CD4-positive, alpha-beta T cell (primary cell): ENCODE data around the gene ATG9A. TPM values are rescaled to one million over a fixed set of nuclear protein-coding genes. Genes with fewer than 3 reads are reported as not detected.

Experiments
- ATAC-seq: fragments of 200-7000 bp; cut with Tn5 transposase; one replicate; pipeline ENCODE4 v1.10.0; 2022; ENCODE audit warnings: mild to moderate bottlenecking; ENCODE audit not compliant: poor library complexity
- CTCF ChIA-PET: fragments of 350-600 bp; sonication (Branson Sonifier 250); formaldehyde crosslinking; loops from one replicate; lab custom pipeline; 2021; ENCODE audit warnings: antibody characterized with exemption, inconsistent platforms; lab: Charles Lee
- POLR2A ChIA-PET: fragments of 350-600 bp; sonication (Branson Sonifier 250); formaldehyde crosslinking; loops from one replicate; lab custom pipeline; 2021; ENCODE audit warnings: antibody characterized with exemption, inconsistent platforms; lab: Charles Lee
- DNase-seq, 14 experiments: peaks; one replicate each; pipeline ENCODE4 v3.0.0-alpha.2; 2013 to 2020; ENCODE audit warnings: mixed read lengths in 2 of 14
- H3K27ac ChIP-seq, 2 donors: one replicate each; pipeline versions ENCODE4 v1.5.1 to v1.7.0; 2013; ENCODE audit warnings: low read length in 2 of 2, low read depth in 1 of 2, mild to moderate bottlenecking in 1 of 2
- H3K27me3 ChIP-seq, 2 experiments: 1 replicate in 1 of 2; 2 replicates in 1 of 2; pipeline versions ENCODE4 v1.6.1 to v1.7.0; 2013; ENCODE audit warnings: low read length in 2 of 2, control low read depth in 1 of 2, mild to moderate bottlenecking in 1 of 2, moderate library complexity in 1 of 2; ENCODE audit not compliant: insufficient read depth in 2 of 2, control insufficient read depth in 1 of 2
- H3K36me3 ChIP-seq: one replicate; pipeline ENCODE4 v1.6.1; 2013; ENCODE audit warnings: low read length, control low read depth; ENCODE audit not compliant: insufficient read depth
- H3K4me1 ChIP-seq: one replicate; pipeline ENCODE4 v1.6.1; 2013; ENCODE audit warnings: low read length, control low read depth; ENCODE audit not compliant: insufficient read depth
- H3K4me3 ChIP-seq: one replicate; pipeline ENCODE4 v1.5.1; 2013; ENCODE audit warnings: mild to moderate bottlenecking, low read length, moderate library complexity
- H3K9me3 ChIP-seq, 2 experiments: 1 replicate in 1 of 2; 2 replicates in 1 of 2; pipeline versions ENCODE4 v1.6.1 to v1.7.0; 2013; ENCODE audit warnings: low read length in 2 of 2, mild to moderate bottlenecking in 2 of 2, control low read depth in 1 of 2, moderate library complexity in 1 of 2; ENCODE audit not compliant: control insufficient read depth in 1 of 2, insufficient read depth in 1 of 2
- H3K27ac Mint-ChIP-seq: one replicate; pipeline ENCODE4 v1.8.0; 2020; ENCODE audit warnings: mixed read lengths
- H3K27me3 Mint-ChIP-seq: one replicate; pipeline ENCODE4 v1.8.0; 2021; ENCODE audit warnings: mixed read lengths
- H3K36me3 Mint-ChIP-seq: one replicate; pipeline ENCODE4 v1.8.0; 2021; ENCODE audit warnings: low read depth, mixed read lengths
- H3K4me1 Mint-ChIP-seq: one replicate; pipeline ENCODE4 v1.8.0; 2021; ENCODE audit warnings: low read depth, mixed read lengths
- H3K4me3 Mint-ChIP-seq: one replicate; pipeline ENCODE4 v1.8.0; 2020; ENCODE audit warnings: mild to moderate bottlenecking, mixed read lengths
- H3K9me3 Mint-ChIP-seq: one replicate; pipeline ENCODE4 v1.8.0; 2020; ENCODE audit warnings: mixed read lengths
- intact Hi-C, 2 experiments: fragments of 100-400 bp; cut with DNase I in 1 of 2; cut with micrococcal nuclease in 1 of 2; formaldehyde crosslinking; loops; one replicate each; pipeline versions ENCODE4 v1.15.1 to v1.9.0; 2023 to 2025; cut with DNase I, micrococcal nuclease
- polyA plus RNA-seq, 2 donors: library from polyadenylated mRNA; unstranded; fragments of 120-200 nt; gene quantifications; one replicate each; pipeline ENCODE4 v1.2.1, GENCODE V29; 2013
- total RNA-seq, 174 experiments: library from RNA in 2 of 174; stranded (reverse) in 2 of 174; gene quantifications; one replicate each; pipeline ENCODE4 v1.2.3 and lab custom pipeline; 2021 to 2026
- TF ChIP-seq, protein P1 (sequence below): fragments of 200-600 bp; IDR thresholded peaks from one replicate; pipeline ENCODE4 v1.8.0; 2022; ENCODE audit warnings: antibody characterized with exemption, mild to moderate bottlenecking

Gene ATG9A, protein sequence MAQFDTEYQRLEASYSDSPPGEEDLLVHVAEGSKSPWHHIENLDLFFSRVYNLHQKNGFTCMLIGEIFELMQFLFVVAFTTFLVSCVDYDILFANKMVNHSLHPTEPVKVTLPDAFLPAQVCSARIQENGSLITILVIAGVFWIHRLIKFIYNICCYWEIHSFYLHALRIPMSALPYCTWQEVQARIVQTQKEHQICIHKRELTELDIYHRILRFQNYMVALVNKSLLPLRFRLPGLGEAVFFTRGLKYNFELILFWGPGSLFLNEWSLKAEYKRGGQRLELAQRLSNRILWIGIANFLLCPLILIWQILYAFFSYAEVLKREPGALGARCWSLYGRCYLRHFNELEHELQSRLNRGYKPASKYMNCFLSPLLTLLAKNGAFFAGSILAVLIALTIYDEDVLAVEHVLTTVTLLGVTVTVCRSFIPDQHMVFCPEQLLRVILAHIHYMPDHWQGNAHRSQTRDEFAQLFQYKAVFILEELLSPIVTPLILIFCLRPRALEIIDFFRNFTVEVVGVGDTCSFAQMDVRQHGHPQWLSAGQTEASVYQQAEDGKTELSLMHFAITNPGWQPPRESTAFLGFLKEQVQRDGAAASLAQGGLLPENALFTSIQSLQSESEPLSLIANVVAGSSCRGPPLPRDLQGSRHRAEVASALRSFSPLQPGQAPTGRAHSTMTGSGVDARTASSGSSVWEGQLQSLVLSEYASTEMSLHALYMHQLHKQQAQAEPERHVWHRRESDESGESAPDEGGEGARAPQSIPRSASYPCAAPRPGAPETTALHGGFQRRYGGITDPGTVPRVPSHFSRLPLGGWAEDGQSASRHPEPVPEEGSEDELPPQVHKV
- total RNA-seq (100 to 1,000 TPM; 105 to 106 TPM), total RNA-seq (lab: John Stamatoyannopoulos, UW) (5.7 to 51.4 (median 34.2) reads per million in 172 experiments)
- 24.1 TPM for polyA plus RNA-seq (2013, experiment 1 of 2)
- polyA plus RNA-seq (2013, experiment 2 of 2), result 25.3 TPM

DNA sequence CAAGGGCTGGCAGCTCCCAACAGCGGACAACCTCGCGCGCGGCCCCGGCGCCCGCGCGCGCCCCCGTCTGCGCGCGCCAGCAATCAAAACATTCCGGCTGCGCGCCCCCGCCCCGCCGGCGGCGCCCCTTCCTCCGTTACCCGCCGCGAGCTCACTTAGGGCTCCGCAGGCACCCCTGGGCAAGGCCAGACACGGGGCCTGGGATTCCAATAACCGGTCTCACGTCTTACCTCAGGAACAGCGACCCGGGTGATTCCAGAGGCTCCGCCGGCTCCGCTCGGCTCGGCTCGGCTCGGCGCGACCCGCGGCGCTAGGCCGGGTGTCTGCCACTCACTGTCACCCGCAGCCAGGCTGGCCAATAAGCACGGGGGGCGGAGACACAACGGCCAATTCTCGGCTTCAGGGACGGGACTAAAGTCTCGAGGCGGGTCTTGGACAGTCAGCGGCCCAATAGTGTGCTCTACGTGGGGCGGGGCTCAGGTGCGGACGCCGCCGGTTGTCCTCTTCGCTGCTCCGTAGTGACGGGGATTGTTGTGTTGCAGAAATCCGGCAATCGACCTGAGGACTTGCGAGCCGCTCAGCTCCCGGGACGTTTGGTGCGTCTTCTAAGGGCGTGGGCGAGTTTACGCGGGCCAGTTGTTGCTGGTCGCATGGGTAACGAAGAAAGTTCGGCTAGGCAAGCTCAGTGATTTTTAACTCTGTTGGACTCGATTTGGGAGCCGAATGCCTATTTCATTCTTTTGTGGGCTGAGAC lies at the start of gene ATG9A, which contains the start of gene ANKZF1:
Gene ATG9A (minus strand): TSS at position 332 of the 754 bp plus-strand sequence. CDS start 1,612 bp downstream, outside the sequence.
Gene ANKZF1 (plus strand): TSS at position 502 of the 754 bp plus-strand sequence. CDS start 452 bp downstream, outside the sequence.
- Mint-ChIP-seq H3K27me3 (no peaks in the 10 kb centered on the region), H3K9me3 (no peaks in the 10 kb centered on the region), H3K36me3 (peaks cover 71% of the 10 kb centered on the region), H3K27ac (peak within 1 kb of the TSS; percentile 99), H3K4me1 (peaks cover 65% of the 10 kb centered on the region), H3K4me3 (peak within 1 kb of the TSS; percentile 96)
- peak; percentile 94 for ATAC-seq
- peak; percentile 95 to 99 (median 97) for DNase-seq
- H3K9me3 ChIP-seq, result no peaks in the 10 kb centered on the region
- ChIA-PET CTCF (interaction anchor here (0.8 to 5.1 kb wide), 11 partner anchors 17 to 70 kb away, joined by 3 to 42 read pairs (median 3); partner anchors contain the start of genes DNAJB2 and TUBA4B), POLR2A (interaction anchor here (0.6 to 5.3 kb wide), 24 partner anchors 10 to 1013 kb away, joined by 3 to 181 read pairs (median 5); partner anchors contain the start of genes ABCB6, ARPC2, CNPPD1 and DNAJB2)
- H3K36me3 ChIP-seq, result peaks cover 51% of the 10 kb centered on the region
- H3K4me3 ChIP-seq, result peak within 1 kb of the TSS; percentile 76
- peaks cover 49% of the 10 kb centered on the region for H3K4me1 ChIP-seq
- H3K27ac ChIP-seq, result peak within 1 kb of the TSS; percentile 46 to 91
- TF ChIP-seq, protein P1, sequence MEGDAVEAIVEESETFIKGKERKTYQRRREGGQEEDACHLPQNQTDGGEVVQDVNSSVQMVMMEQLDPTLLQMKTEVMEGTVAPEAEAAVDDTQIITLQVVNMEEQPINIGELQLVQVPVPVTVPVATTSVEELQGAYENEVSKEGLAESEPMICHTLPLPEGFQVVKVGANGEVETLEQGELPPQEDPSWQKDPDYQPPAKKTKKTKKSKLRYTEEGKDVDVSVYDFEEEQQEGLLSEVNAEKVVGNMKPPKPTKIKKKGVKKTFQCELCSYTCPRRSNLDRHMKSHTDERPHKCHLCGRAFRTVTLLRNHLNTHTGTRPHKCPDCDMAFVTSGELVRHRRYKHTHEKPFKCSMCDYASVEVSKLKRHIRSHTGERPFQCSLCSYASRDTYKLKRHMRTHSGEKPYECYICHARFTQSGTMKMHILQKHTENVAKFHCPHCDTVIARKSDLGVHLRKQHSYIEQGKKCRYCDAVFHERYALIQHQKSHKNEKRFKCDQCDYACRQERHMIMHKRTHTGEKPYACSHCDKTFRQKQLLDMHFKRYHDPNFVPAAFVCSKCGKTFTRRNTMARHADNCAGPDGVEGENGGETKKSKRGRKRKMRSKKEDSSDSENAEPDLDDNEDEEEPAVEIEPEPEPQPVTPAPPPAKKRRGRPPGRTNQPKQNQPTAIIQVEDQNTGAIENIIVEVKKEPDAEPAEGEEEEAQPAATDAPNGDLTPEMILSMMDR, result no peak
- intact Hi-C loops, result loop anchor here (1.0 to 5.0 kb wide), 11 partner anchors 10 to 66 kb away; partner anchors contain the start of genes DNAJB2 (in 1 of the 2), GLB1L (in 1 of the 2) and STK16 (in 1 of the 2)
- H3K27me3 ChIP-seq, result no peaks in the 10 kb centered on the region

DNA sequence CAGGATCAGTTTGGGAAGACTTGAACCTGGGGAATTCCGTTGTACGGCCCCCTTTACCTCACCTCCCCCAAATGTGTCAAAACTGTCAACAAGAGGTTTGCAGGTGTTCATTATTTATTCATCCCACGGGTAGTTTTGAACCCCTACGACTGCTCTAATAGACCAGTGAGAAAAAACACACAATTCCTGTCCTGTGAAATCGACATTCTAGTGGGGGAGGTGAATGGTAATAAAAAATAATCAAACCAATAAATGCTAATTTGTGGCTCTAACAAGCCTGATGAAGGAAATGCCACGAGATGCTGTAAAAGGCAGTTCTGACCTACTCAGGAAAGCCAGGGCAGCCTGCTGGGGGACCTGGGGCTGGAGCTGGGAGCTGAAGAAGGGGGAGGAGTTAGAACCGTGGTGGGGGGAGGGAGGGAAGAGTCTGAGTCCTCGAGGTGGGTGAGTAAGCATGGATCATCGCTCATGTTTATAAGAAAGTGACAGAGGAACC lies 49.3 kb upstream of the ATG9A start:
- intact Hi-C loops, result loop anchor here (1.0 to 5.0 kb wide), 8 partner anchors 17 to 109 kb away; partner anchors contain the start of genes DNPEP (in 2 of the 2), ANKZF1 (in 1 of the 2), ATG9A (in 1 of the 2) and CNPPD1 (in 1 of the 2)
- ChIA-PET CTCF (interaction anchor here (0.8 to 12.0 kb wide), 8 partner anchors 16 to 118 kb away, joined by 3 to 190 read pairs (median 6); partner anchors contain the start of genes ANKZF1, ATG9A, DNPEP and NHEJ1), POLR2A (interaction anchor here (0.6 to 7.5 kb wide), 21 partner anchors 9 to 987 kb away, joined by 3 to 202 read pairs (median 5); partner anchors contain the start of genes ABCB6, ANKZF1, ATG9A and CHPF)
- Mint-ChIP-seq H3K27ac (peak overlapping the region; percentile 98), H3K4me3 (peak overlapping the region; percentile 97), H3K36me3 (peaks cover 42% of the 10 kb centered on the region), H3K9me3 (no peaks in the 10 kb centered on the region), H3K4me1 (peaks cover 43% of the 10 kb centered on the region), H3K27me3 (no peaks in the 10 kb centered on the region)
- DNase-seq (no peak), ATAC-seq (no peak)
- TF ChIP-seq, protein P1, result no peak
- Histone ChIP-seq H3K4me1 (peaks cover 43% of the 10 kb centered on the region), H3K27ac (peak overlapping the region; percentile 84 to 97), H3K27me3 (no peaks in the 10 kb centered on the region), H3K4me3 (peak overlapping the region; percentile 66), H3K36me3 (peaks cover 35% of the 10 kb centered on the region), H3K9me3 (no peaks in the 10 kb centered on the region)
